Measurements from ENCODE around the gene FBXO46. TPM values are rescaled to one million over a fixed set of nuclear protein-coding genes. Genes with fewer than 3 reads are reported as not detected.

FBXO46 gene
- total and polyA plus RNA-seq, 2 of the 13 experiments (the other 11 are each of a cell fraction or from before 2014, with no cell fraction given) = 6.2 to 6.4 TPM

DNA sequence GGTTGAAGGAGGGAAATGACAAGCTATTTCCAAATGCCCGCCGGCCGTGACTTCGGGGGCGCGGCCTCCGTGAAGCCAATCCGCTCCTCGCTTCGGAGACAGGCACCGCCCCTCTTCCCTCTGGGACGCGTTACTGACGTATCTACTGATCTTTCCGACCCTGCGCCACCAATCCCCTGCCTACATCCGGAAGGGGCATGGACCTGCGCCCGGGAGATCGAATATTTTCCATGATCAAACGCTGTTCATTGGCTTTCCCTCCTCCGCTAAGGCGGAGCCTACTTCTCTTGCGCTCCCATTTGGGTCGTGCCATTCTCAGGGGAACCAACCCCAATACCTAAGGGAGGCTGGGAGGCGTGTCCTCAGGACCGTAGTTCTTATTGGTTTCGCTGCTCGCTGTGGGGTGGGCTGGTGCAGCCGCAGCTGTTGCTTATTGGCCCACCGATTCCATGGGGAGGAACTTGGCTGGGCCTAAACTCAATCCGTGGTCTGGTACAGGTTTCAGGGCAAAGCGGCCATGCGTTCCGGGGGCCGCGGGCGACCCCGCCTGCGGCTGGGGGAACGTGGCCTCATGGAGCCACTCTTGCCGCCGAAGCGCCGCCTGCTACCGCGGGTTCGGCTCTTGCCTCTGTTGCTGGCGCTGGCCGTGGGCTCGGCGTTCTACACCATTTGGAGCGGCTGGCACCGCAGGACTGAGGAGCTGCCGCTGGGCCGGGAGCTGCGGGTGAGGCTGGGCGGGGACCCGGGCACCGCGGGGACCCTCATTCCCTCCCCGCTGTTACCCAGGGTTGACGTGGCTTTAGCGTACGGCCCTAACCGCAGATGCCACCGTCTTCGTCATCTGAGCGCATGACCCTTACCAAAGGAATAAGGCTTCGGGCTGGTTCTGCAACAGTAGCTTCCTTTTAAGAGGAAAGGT, 38.2 kb downstream of the FBXO46 start, which contains the start of gene QPCTL (continued):
- TF ChIP-seq ZNF703 (CRISPR knock-in tag; IDR thresholded peaks at IDR 0.05; ENCODE audit: borderline replicate concordance) (no peak), SYNCRIP (IDR thresholded peaks at IDR 0.05; ENCODE audit: insufficient read depth, low read depth, low read length) (no peak), CREB1 (IDR thresholded peaks at IDR 0.05) (peak; percentile 89), CREB1 (CRISPR knock-in tag; IDR thresholded peaks at IDR 0.05) (peak; percentile 90), KDM2A (CRISPR knock-in tag; IDR thresholded peaks at IDR 0.05; ENCODE audit: borderline replicate concordance, low read depth) (peak; percentile 71; the same call in 1 of the 2 replicates), MIER3 (CRISPR knock-in tag; IDR thresholded peaks at IDR 0.05; ENCODE audit: borderline replicate concordance) (no peak), DNMT3B (CRISPR knock-in tag; conservative IDR thresholded peaks at IDR 0.05) (no peak), RFX1 (IDR thresholded peaks at IDR 0.05) (0 out of 2 replicates have a peak, but pooled peaks have one; percentile 0), ZNF256 (CRISPR knock-in tag; conservative IDR thresholded peaks at IDR 0.05) (no peak), MTA1 (CRISPR knock-in tag; IDR thresholded peaks at IDR 0.05; ENCODE audit: borderline replicate concordance) (no peak), ZNF326 (CRISPR knock-in tag; IDR thresholded peaks at IDR 0.05; ENCODE audit: borderline replicate concordance) (no peak), AKAP8 (CRISPR knock-in tag; IDR thresholded peaks at IDR 0.05) (no peak), CCDC6 (CRISPR knock-in tag; IDR thresholded peaks at IDR 0.05) (no peak), GATAD2A (CRISPR knock-in tag; IDR thresholded peaks at IDR 0.05) (no peak), ZNF33A (CRISPR knock-in tag; IDR thresholded peaks at IDR 0.05; ENCODE audit: borderline replicate concordance) (no peak), YEATS4 (CRISPR knock-in tag; IDR thresholded peaks at IDR 0.05; ENCODE audit: borderline replicate concordance) (peak; percentile 60; the same call in 1 of the 2 replicates), ZNF317 (CRISPR knock-in tag; IDR thresholded peaks at IDR 0.05) (peak; percentile 19; the same call in 1 of the 2 replicates), ZNF749 (CRISPR knock-in tag; IDR thresholded peaks at IDR 0.05; ENCODE audit: borderline replicate concordance) (no peak), CENPT (CRISPR knock-in tag; IDR thresholded peaks at IDR 0.05; ENCODE audit: low read depth) (no peak), KLF11 (CRISPR knock-in tag; IDR thresholded peaks at IDR 0.05) (no peak; the same call in 1 of the 2 replicates)
- TF ChIP-seq, protein P1, sequence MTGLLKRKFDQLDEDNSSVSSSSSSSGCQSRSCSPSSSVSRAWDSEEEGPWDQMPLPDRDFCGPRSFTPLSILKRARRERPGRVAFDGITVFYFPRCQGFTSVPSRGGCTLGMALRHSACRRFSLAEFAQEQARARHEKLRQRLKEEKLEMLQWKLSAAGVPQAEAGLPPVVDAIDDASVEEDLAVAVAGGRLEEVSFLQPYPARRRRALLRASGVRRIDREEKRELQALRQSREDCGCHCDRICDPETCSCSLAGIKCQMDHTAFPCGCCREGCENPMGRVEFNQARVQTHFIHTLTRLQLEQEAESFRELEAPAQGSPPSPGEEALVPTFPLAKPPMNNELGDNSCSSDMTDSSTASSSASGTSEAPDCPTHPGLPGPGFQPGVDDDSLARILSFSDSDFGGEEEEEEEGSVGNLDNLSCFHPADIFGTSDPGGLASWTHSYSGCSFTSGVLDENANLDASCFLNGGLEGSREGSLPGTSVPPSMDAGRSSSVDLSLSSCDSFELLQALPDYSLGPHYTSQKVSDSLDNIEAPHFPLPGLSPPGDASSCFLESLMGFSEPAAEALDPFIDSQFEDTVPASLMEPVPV (CRISPR knock-in tag; IDR thresholded peaks at IDR 0.05) = no peak
- TF ChIP-seq, protein P2, sequence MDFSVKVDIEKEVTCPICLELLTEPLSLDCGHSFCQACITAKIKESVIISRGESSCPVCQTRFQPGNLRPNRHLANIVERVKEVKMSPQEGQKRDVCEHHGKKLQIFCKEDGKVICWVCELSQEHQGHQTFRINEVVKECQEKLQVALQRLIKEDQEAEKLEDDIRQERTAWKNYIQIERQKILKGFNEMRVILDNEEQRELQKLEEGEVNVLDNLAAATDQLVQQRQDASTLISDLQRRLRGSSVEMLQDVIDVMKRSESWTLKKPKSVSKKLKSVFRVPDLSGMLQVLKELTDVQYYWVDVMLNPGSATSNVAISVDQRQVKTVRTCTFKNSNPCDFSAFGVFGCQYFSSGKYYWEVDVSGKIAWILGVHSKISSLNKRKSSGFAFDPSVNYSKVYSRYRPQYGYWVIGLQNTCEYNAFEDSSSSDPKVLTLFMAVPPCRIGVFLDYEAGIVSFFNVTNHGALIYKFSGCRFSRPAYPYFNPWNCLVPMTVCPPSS (IDR thresholded peaks at IDR 0.05) = no peak
- TF ChIP-seq, protein P3, sequence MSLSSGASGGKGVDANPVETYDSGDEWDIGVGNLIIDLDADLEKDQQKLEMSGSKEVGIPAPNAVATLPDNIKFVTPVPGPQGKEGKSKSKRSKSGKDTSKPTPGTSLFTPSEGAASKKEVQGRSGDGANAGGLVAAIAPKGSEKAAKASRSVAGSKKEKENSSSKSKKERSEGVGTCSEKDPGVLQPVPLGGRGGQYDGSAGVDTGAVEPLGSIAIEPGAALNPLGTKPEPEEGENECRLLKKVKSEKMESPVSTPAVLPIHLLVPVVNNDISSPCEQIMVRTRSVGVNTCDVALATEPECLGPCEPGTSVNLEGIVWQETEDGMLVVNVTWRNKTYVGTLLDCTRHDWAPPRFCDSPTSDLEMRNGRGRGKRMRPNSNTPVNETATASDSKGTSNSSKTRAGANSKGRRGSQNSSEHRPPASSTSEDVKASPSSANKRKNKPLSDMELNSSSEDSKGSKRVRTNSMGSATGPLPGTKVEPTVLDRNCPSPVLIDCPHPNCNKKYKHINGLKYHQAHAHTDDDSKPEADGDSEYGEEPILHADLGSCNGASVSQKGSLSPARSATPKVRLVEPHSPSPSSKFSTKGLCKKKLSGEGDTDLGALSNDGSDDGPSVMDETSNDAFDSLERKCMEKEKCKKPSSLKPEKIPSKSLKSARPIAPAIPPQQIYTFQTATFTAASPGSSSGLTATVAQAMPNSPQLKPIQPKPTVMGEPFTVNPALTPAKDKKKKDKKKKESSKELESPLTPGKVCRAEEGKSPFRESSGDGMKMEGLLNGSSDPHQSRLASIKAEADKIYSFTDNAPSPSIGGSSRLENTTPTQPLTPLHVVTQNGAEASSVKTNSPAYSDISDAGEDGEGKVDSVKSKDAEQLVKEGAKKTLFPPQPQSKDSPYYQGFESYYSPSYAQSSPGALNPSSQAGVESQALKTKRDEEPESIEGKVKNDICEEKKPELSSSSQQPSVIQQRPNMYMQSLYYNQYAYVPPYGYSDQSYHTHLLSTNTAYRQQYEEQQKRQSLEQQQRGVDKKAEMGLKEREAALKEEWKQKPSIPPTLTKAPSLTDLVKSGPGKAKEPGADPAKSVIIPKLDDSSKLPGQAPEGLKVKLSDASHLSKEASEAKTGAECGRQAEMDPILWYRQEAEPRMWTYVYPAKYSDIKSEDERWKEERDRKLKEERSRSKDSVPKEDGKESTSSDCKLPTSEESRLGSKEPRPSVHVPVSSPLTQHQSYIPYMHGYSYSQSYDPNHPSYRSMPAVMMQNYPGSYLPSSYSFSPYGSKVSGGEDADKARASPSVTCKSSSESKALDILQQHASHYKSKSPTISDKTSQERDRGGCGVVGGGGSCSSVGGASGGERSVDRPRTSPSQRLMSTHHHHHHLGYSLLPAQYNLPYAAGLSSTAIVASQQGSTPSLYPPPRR (CRISPR knock-in tag; IDR thresholded peaks at IDR 0.05; ENCODE audit: borderline replicate concordance) = 0 out of 2 replicates have a peak, but pooled peaks have one; percentile 31
